DMS79 (cell line): ENCODE measurements around the gene JAG2.

Experiments used
- DNase-seq: peaks from one replicate; lab custom pipeline; 2025; lab: John Stamatoyannopoulos, UW

JAG2 gene

DNA sequence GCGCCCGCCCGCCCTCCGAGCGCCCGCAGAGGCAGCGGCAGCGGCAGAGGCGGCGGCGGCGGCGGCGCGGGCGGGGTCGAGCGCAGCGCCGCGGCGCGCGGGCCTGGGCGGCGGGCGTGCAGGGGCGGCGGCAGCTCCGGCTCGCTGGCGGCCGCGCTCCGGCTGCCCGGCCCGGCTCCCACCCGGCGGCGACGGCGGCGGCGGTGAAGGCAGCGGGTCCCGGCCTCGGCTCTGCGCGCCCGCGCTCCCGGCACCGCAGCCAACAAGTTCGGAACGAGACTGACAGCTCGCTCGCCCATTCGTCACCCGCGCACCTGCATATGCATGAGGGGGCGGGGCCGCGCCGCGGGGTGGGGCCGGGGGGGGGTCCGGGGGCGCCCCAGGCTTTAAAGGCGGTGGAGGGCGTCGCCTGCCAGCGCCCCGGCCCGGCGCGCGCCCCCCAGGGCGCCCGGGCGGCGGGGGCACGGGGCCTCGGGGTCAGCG is at the start of gene JAG2:
JAG2 (minus strand) TSS at position 281 of the 483 bp plus-strand sequence. CDS start 356 bp downstream, outside the sequence.
- peak; percentile 15 for DNase-seq

DNA sequence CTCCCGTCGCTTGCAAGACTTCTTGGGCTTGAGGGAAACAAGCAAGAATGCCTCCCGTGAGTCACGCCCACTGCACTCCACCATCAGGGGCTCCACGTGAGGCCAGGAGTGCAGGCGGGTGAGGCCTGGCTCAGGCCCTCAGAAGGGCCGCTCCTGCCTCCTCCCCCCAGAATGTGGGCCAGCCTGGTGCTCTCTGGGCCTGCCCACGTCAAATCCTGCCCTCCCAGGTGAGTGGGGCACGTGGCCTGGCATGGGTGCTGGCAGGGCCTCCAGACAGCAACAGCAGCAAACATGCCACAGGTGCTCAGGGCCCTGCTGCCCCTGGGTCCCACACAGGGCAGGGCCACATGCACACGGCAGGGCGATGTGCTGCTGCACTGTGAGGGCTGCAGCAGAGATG is 49.2 kb upstream of the JAG2 start:
- DNase-seq = no peak

DNA sequence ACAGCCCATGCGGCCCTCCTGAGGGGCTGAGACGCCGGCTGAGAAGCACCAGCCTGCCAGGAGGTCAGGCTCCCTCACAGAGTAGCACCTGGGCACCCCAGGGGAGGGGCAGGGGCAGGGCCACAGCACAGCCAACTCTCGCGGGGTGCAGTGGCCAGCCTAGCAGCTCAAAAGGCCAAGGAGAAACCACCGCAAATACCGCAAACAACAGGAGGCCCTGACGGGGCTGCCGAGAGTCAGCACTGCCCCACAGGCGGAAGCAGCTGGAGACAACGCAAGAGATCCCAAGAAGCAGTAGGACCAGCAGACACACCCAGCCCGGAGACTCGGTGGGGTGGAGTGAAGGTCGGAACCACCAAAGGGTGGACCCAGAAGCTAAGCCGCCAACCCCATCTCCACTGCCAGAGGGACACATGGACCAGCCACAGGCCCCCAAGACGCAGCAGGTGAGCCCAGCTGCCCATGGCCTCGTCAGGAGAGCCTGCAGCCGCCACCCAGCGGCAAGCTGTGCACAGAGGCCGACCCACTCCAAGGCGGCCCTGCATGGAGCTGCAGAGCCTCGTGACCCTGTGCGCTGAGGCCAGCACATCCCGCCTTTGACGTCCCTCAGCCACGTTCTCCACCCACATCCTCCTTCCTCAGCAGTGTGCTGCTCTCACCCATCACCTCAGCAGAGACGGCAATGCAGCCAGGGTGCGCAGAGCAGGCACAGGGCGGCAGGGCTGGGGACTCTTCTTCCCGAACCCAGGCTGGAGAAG is 48.1 kb upstream of the JAG2 start:
- DNase-seq = no peak

- DNase-seq = no peak
These were observed 47.0 kb upstream of the JAG2 start for GRCh38 chr14:105215602-105216001.

GRCh38 chr14:105214324-105214915 is 45.8 kb upstream of the JAG2 start:
- no peak for DNase-seq

DNA sequence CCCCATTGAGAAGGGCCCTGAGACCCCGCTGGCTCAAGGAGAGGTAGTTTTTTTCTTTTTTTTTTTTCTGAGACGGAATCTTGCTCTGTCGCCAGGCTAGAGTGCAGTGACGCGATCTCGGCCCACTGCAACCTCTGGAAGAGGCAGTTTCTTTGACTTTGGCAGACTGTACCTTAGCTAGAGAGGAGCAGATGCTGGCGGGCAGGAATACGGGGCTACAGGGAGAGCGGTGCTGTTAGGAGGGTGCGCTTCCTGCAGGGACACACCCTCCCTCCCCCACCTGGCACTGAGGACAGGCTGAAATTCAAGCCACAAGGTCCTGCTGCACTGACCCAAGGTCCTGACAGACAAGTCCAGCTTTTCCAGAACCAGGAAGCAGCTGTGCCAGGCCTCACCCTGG is 44.8 kb upstream of the JAG2 start:
- peak; percentile 51 for DNase-seq

GRCh38 chr14:105212541-105213300 is 44.1 kb upstream of the JAG2 start:
- peak; percentile 57 for DNase-seq

DNA sequence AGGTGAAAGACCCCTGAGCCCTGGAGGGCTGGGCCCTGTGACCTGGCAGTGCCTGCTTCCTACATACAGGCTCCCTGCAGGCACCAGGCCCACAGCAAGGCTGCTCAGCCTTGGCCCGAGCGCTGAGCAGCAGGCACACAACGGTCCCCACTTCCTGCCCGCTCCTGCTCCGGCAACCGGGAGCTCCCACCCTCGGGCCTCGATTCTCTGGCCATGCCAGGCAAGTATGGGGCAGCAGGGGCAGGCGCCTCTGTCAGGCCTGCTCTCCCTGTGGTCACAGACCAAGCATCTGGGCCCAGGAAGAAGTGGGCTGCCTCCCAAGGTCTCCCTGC is 43.1 kb upstream of the JAG2 start:
- DNase-seq = no peak

DNA sequence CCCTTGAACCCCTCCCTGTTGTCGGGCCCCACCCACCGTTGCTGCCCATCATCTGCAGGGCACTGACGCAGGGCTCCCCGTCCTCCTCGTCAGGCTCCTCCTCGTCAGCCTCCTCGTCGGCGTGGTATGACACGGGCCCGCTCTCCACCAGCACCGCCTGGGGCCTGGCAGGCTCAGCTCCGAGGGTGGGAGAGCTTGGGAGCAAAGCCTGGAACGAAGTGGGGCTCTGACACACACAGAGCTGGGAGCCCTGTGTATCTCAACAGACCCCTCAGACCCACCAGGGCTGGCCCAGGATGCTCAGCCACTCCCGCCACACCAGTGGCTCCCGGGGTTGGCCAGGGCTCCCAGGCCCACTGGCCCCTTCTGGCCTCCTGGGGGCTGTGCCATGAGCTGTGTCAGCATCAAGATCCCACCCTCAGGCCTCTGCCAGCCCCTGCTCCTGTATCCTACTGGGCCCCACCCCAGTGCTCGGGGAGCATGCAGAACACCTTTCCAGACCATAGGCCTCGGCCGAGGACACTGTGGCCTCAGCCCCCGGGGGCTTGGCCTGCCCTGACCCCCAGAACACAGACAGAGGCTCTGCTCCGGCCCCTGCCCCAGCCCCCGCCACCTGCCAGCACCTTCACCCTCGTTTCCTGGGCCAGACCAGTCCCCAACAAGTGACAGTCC is 42.6 kb upstream of the JAG2 start:
- DNase-seq = no peak

DNA sequence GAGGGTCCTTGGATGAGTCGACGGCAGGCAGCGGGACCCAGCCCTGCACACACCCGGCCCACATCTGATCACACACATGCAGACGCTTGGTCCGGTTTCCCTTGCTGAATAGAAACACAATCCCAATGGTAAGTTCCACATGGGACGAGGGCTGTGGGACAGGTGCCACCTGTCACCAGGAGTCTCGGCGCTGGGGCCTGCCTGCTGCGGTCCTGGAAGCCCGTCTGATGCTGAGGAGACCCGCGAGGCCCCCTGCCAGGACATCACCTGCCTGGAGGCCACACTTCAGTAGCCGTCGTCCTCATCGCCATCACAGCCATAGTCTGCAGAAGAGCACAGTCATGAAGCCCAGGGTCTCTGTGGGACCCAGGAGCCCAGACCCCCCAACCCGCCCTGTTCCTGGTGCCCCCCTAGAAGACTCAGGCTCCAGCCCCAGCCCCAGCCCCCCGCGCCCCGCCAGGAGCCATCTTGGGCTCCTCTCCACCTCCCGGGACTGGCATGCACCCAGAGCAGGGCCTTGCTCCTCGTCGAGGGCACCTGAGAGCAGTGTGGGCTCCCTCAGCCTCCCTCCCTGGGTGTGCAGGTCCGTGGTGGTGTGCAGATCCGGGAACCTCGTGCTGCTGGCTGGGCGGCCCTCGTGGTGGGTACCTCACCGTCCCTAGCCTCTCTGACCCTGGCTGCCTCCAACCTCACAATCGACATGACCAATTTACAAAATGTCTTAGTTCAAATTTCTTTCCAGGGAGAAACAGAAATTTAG is 41.9 kb upstream of the JAG2 start:
- DNase-seq = peak; percentile 44

- peak; percentile 85 for DNase-seq
These were observed 41.1 kb upstream of the JAG2 start for GRCh38 chr14:105209646-105210045.

DNA sequence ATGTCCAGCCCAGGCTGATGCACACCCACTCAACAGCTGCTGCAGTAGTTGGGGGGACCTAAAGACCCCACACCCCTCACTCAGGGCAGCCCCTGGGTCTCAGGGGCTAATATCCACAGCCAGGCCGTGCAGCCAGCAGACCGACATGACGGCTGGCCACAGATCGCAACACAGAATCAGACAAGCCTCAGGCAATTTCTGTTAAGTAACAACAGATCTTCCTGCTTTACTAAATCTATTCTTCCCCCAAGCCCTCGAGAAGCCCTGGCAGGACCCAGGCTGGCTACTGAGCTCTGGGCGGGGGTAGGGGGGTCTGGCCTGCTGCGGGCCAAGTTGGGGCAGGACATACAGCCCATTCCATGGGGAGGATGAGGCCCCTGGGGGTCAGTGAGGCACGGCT is 40.5 kb upstream of the JAG2 start:
- DNase-seq = no peak

- DNase-seq = no peak
These were observed 40.1 kb upstream of the JAG2 start for GRCh38 chr14:105208738-105209075.

DNA sequence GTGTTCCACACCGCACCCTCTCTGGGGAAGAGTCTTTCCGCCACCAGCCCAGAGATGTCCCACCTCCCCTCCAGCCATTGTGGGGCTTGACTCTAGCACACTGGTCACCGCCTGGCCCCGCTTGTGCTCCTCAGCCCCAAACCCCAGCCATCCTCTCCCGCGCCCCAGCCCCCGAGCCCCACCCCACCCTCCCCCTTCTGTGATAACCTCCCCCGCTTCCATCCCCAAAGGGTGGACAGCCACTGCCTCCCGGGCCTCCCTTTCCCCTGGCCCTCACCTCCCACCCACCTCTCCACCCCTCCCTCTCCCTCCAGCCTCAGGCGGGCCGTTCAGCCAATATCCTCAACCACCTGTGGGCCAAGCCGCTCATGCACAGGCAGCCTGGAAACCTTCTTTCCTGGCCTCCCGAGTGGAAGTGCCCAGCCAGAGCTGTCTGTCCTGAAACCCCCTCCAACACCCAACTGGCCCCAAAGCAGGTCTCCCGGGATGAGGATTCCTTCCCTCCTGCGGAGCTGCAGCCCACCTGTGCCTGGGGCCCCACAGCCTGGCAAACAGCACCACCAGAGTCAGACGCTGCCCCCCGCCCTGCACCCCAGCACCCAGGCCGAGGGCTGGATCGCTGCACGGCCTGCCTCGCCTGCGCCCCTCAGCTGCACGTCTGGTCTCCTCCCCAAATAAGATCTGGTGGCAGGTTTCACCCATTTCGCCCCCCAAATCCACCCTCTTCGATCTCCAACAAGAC is 39.6 kb upstream of the JAG2 start:
- no peak for DNase-seq

DNA sequence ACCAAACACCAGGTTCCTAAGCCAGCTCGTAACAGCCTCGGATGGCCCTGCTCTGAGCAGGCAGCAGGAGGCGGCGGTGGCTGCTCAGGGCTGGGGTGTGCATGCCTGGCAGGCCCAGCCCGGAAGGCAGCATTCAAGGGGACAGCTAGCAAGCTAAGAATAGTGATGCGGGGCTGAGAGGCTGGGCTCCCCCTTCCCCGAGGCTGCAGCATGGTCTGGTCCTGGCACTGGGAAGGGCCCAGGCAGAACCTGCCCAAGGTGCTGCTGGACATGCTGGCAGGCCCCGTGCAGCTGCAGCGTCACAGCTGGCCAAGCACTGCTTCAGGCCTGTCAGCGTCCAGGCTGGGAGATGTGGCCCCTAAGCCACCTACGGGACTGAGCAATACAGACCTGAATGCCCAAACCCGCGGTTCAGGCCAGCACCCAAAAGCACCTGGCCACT is 38.9 kb upstream of the JAG2 start:
- no peak for DNase-seq

DNA sequence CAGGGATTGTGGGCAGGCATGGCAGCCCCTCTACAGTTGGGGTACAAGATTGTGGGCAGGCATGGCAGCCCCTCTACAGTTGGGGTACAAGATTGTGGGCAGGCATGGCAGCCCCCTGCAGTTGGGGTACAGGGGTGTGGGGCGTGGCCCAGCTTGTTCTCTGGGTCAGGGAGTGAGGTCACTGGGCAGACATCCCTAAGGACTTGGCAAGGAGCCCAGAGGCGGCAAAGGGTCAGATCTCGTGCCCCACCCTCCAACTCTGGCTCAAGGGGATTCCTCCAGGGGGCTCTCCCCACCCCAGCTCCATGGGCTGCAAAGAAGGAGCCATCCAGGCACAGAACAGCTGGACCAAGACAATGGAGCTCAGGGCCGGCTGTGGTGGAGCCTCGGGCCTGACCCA is 38.3 kb upstream of the JAG2 start:
- no peak for DNase-seq

DNA sequence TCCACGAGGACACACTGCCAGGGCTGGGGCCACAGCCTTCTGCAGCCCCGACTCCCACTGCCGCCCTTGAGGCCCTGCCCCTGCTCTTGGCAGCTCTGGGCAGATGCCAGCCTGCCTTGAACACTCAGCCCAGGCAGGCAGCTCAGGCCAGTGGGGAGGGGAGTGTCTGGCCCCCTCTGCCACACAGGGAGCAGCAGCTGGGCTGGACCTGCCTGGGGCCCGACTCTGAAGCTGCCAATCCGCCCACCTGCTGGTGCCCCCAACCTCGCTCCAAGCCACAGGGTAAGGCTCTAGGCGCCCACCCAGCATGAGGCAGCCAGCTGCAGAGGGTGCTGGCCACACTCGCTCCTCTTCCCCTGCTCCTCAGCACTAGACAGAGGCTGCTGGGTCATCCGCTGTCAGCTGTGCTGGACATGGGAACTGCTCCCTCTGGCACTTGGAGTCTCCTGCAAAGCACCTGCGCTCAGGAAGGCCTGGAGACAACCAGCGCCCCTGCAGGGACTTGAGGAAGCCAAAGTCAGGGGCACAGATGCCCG is 37.2 kb upstream of the JAG2 start:
- DNase-seq = peak; percentile 55

DNA sequence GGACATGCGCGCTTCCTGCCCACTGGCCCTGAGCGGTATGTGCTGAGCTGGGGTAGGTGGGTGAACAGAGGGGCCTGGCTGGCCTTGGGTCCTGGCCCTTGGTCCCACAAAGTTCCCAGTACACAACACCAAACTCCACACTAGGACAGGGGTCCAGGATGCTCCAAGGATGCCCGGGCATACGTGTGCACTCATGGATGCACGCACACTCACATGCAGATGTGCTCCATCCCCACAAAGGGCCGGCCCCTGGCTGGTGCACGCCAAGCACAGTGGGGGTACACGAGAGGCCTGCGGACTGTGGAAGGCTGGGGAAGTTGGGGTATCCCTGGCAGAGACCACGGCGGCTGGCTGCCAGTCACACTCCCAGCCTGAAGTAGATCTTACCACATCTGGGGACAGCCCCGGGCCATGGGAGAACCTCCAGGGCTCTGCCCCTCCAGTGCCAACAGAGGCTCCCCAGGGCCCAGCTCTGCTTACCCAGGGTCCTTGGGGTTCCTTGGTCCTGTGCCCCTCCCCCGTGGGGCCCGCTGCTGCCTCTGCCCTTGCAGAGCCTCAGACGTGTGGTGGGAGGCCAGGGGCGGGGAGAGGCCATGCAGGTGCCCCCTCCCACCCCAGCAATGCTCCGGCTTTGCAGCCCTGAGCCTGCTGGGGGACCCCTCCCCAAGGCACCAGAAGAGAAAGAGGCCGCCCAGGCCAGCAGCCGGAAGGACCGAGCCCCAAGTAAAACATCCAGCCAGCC is 36.5 kb upstream of the JAG2 start:
- no peak for DNase-seq

GRCh38 chr14:105204206-105204930 is 35.8 kb upstream of the JAG2 start:
- DNase-seq = no peak
